Measurements from ENCODE around the gene CLP1. TPM values are rescaled to one million over a fixed set of nuclear protein-coding genes. Genes with fewer than 3 reads are reported as not detected.

CLP1 gene
- total RNA-seq, 1 experiment from 2014 or later, result 22.1 TPM

- Mint-ChIP-seq H3K4me3 (ENCODE audit: unreplicated experiment) (no peak overlapping the region), H3K9me3 (ENCODE audit: unreplicated experiment) (no peaks in the 10 kb centered on the region), H3K27me3 (ENCODE audit: insufficient read depth, unreplicated experiment) (peaks cover 9% of the 10 kb centered on the region), H3K27ac (ENCODE audit: unreplicated experiment) (no peak overlapping the region), H3K36me3 (ENCODE audit: insufficient read depth, unreplicated experiment) (peaks cover 15% of the 10 kb centered on the region), H3K4me1 (ENCODE audit: low read depth, unreplicated experiment) (peaks cover 8% of the 10 kb centered on the region)
- ChIA-PET POLR2A (no interaction called here), CTCF (interaction anchor here (0.5 to 2.5 kb wide), 29 partner anchors 8 to 529 kb away, joined by 3 to 49 read pairs (median 4); partner anchors contain the start of genes UBE2L6 and ZDHHC5)
- TF ChIP-seq CTCF (IDR thresholded peaks at IDR 0.05; ENCODE audit: insufficient read depth in 1 of 2, low read depth in 1 of 2, low read length in 1 of 2, severe bottlenecking in 1 of 2, unreplicated experiment in 1 of 2), result peak; percentile 91 to 96
- H3K27me3 ChIP-seq (replicated peaks; ENCODE audit: control insufficient read depth, insufficient read depth, low read length), result peaks cover 2% of the 10 kb centered on the region; the same call in 1 of the 2 replicates
- peak; percentile 86 to 91 for DNase-seq
- no peaks in the 10 kb centered on the region for H3K9me3 ChIP-seq
- H3K4me3 ChIP-seq (ENCODE audit: low read depth, low read length), result no peak overlapping the region
- intact Hi-C loops (cut with micrococcal nuclease; ENCODE audit: unreplicated experiment), result loop anchor here (5.0 kb wide), 1 partner anchor 168 kb away; no protein-coding TSS in a partner anchor
- no TSS peak for BruUV-seq (replicated peaks)
- no peaks in the 10 kb centered on the region for H3K36me3 ChIP-seq (ENCODE audit: control insufficient read depth, insufficient read depth, low read length)
- peaks cover 17% of the 10 kb centered on the region for H3K4me1 ChIP-seq
Measured at GRCh38 chr11:57644748-57645688, 12.5 kb upstream of the CLP1 start.

GRCh38 chr11:57645689-57646085, 11.9 kb upstream of the CLP1 start:
- ChIA-PET POLR2A (no interaction called here), CTCF (interaction anchor here (2.3 kb wide), 1 partner anchor 152 kb away, joined by 25 read pairs; no protein-coding TSS in a partner anchor)
- H3K36me3 Mint-ChIP-seq (ENCODE audit: insufficient read depth, unreplicated experiment), result peaks cover 15% of the 10 kb centered on the region
- no peak overlapping the region for H3K27ac Mint-ChIP-seq (ENCODE audit: unreplicated experiment)
- peaks cover 2% of the 10 kb centered on the region; the same call in 1 of the 2 replicates for H3K27me3 ChIP-seq (replicated peaks; ENCODE audit: control insufficient read depth, insufficient read depth, low read length)
- peaks cover 7% of the 10 kb centered on the region for H3K4me1 Mint-ChIP-seq (ENCODE audit: low read depth, unreplicated experiment)
- BruUV-seq (replicated peaks), result no TSS peak
- H3K4me3 ChIP-seq (ENCODE audit: low read depth, low read length), result no peak overlapping the region
- no peak overlapping the region for H3K4me3 Mint-ChIP-seq (ENCODE audit: unreplicated experiment)
- no peaks in the 10 kb centered on the region for H3K9me3 Mint-ChIP-seq (ENCODE audit: unreplicated experiment)
- no peaks in the 10 kb centered on the region for H3K36me3 ChIP-seq (ENCODE audit: control insufficient read depth, insufficient read depth, low read length)
- DNase-seq, result no peak
- no peaks in the 10 kb centered on the region for H3K9me3 ChIP-seq
- peaks cover 10% of the 10 kb centered on the region; the same call in 1 of the 2 replicates for H3K4me1 ChIP-seq
- intact Hi-C loops (cut with micrococcal nuclease; ENCODE audit: unreplicated experiment), result no loop called here
- H3K27me3 Mint-ChIP-seq (ENCODE audit: insufficient read depth, unreplicated experiment), result peaks cover 9% of the 10 kb centered on the region
- TF ChIP-seq CTCF (IDR thresholded peaks at IDR 0.05; ENCODE audit: insufficient read depth in 1 of 2, low read depth in 1 of 2, low read length in 1 of 2, severe bottlenecking in 1 of 2, unreplicated experiment in 1 of 2), result no peak

GRCh38 chr11:57646194-57646798, 11.3 kb upstream of the CLP1 start:
- BruUV-seq (replicated peaks), result no TSS peak
- Mint-ChIP-seq H3K27me3 (ENCODE audit: insufficient read depth, unreplicated experiment) (peaks cover 9% of the 10 kb centered on the region), H3K27ac (ENCODE audit: unreplicated experiment) (no peak overlapping the region), H3K9me3 (ENCODE audit: unreplicated experiment) (no peaks in the 10 kb centered on the region), H3K4me1 (ENCODE audit: low read depth, unreplicated experiment) (peaks cover 7% of the 10 kb centered on the region), H3K36me3 (ENCODE audit: insufficient read depth, unreplicated experiment) (peaks cover 15% of the 10 kb centered on the region), H3K4me3 (ENCODE audit: unreplicated experiment) (no peak overlapping the region)
- Histone ChIP-seq H3K4me1 (peaks cover 4% of the 10 kb centered on the region; the same call in 1 of the 2 replicates), H3K27me3 (replicated peaks; ENCODE audit: control insufficient read depth, insufficient read depth, low read length) (peaks cover 2% of the 10 kb centered on the region; the same call in 1 of the 2 replicates), H3K36me3 (ENCODE audit: control insufficient read depth, insufficient read depth, low read length) (no peaks in the 10 kb centered on the region), H3K9me3 (no peaks in the 10 kb centered on the region), H3K4me3 (ENCODE audit: low read depth, low read length) (no peak overlapping the region)
- no peak for TF ChIP-seq CTCF (IDR thresholded peaks at IDR 0.05; ENCODE audit: insufficient read depth in 1 of 2, low read depth in 1 of 2, low read length in 1 of 2, severe bottlenecking in 1 of 2, unreplicated experiment in 1 of 2)
- DNase-seq, result no peak
- POLR2A ChIA-PET, result no interaction called here
- CTCF ChIA-PET, result interaction anchor here (0.9 kb wide), 1 partner anchor 301 kb away, joined by 6 read pairs; no protein-coding TSS in a partner anchor
- intact Hi-C loops (cut with micrococcal nuclease; ENCODE audit: unreplicated experiment), result no loop called here

Measured in Caco-2 (cell line).